COLO668 (cell line): ENCODE results near the gene ETV4.

Source experiments
- DNase-seq: peaks from one replicate; lab custom pipeline; 2025; ENCODE audit not compliant: unreplicated experiment; lab: John Stamatoyannopoulos, UW

The ETV4 gene

DNA sequence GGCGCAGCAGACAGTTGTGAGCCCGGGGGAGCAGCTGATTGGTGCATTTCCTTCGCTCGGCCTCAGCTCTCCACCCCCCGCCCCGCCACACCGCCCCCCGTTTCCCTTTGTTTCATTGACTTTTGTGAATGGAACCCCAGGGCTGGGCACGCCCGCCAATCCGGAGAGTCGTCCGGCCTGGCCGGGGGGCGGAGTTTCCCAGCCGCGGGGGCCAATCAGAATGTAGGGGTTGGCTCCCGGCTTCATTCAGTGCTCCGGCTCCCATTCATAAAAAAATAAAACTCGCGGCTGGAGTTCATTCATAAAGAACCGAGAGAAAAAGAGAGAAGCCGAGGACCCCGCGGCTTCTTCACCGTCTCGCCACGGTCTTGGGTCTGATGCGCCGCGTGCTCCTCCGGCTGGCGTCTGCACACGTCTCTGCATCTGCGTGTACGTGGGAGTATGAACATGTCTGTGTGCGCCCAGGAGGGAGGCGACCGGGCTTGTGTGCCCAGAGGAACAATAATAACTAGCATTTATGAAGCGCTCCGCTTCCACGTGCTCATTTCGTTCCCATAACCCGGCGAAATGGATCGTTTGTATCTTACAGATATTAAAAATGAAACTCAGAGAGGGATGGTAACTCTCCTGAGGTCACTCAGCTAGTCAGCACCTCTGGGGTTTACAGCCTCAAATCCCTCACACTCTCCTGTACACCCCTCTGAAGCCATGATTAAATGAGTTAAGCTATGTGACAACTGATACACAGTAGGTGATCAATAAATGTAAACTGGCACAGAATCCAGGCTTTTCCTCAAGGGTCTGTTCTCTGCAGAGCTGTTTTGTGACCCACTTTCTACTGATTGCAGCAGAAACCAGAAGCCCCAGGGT is at the start of gene ETV4:
Gene ETV4, minus strand, starts transcription at position 22 of the 870 bp plus-strand sequence. CDS start 723 bp downstream, outside the sequence.
- DNase-seq = peak; percentile 84

DNA sequence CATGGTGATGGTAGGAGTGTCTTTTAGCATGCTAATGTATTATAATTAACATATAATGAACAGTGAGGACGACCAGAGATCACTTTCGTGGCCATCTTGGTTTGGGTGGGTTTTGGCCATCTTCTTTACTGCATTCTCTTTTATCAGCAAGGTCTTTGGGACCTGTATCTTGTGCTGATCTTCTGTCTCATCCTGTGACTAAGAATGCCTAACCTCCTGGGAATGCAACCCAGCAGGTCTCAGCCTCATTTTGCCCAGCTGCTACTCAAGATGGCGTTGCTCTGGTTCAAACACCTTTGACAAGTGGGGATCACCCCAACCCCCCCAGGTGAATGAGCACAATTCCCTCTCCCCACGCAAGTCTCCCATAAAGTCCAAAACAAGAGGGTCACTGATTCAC is 49.3 kb upstream of the ETV4 start:
- DNase-seq = no peak

- DNase-seq = no peak
Observed at GRCh38 chr17:43591779-43592562, 45.8 kb upstream of the ETV4 start.

GRCh38 chr17:43591001-43591400 is 44.9 kb upstream of the ETV4 start:
- DNase-seq = no peak

DNA sequence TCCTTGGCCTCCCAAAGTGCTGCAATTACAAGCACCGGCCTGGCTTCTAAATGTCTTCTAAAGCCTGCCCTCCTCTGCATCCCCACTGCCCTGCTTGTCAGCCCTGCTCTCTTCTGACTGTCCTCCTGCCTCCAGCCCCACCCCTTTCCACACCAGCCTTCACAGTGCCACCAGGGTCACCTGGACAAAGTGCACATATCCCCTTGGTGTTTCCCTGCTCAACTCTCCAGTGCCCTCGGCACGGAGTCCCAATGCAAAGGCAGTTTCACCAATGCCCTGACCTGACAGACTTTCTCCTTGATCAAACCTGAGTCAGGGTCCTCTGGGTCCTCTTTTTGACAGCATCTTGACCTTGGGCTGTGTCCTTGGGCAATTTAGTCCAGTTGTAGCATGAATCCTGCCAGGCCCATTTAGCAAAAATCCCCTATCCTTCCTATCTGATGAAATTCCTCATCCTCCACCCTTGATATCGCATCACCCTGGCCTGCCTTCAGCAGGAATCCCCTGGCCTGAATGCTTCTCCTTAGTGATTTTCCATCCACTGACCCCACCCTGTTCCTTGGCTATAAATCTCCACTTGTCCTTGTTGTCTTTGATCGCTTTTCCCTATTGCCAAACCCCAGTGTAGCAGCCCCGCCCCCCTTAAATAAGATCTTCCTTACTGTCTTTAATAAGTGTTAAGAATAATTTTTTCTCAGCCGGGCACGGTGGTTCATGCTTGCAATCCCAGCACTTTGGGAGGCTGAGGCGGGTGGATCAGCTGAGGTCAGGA is 42.7 kb upstream of the ETV4 start:
- no peak for DNase-seq

GRCh38 chr17:43588121-43588520 is 42.0 kb upstream of the ETV4 start:
- no peak for DNase-seq

GRCh38 chr17:43587647-43588046 is 41.5 kb upstream of the ETV4 start:
- DNase-seq = no peak

DNA sequence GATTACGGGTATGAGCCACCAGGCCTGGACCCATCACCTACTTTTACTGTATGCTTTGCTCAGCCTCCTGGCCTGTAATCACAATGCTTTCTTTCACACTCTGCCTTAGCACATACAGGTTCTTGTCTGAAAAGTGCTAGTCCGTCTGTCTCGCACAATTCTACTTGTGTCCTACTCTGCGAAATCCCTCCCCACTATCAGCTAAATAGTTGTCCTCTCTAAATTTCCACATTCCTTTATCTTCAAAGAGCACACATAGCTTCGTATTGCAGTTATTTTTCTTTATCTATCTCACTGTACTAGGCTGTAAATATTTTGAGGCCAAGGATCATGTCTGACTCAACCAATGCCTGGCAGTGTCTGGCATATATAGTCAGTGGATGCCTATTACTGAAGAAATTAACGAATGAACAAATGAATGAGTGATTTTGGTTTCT is 38.5 kb upstream of the ETV4 start:
- DNase-seq = no peak

DNA sequence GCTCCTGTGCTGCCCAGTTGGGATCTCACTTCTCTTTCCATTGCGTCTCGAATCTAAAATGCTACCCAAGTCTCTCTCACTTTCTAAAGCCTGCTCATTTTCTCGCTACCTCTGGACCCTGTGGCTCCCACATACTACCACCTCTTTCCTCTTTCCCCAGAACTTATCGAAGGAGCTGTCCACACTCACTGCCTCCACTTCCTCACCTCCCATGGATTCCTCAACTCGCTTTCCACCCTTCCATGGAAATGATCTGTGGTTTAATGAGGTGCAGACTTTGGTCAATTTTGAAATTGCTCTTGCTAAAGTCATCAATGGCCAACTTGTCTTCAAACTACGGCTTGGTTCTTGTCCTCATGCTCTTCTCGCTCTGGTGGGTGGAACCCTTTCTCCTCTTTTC is 37.2 kb upstream of the ETV4 start:
- no peak for DNase-seq

- no peak for DNase-seq
Observed at GRCh38 chr17:43581613-43582012, 35.5 kb upstream of the ETV4 start.

- no peak for DNase-seq
Observed at GRCh38 chr17:43581130-43581529, 35.0 kb upstream of the ETV4 start.

DNA sequence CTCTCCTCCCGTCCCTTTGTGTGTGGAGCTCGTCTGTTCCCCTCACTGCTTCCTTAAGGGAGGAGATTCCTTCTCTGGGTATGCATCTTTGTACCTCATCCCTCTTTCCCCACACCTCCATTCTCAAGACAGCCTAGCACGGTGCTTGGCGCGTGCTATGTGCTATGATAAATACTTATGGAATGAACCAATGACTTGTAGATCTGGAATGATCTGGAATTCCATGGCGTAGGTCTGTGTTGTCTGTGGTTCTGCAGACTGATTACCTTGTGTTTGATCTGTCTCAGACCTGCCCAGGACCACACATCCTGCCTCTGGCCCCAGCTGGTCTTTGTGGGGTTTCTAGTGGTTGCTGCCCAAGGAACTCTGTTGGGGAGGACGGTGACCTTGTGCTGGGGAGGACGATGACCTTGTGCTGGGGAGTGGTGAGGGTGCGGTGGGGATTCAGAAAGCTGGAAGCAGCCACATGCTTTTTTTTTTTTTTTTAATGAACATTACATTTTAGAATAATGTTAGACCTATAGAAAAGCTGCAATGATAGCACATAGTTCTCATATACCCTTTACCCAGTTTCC is 33.5 kb upstream of the ETV4 start:
- peak; percentile 24 for DNase-seq

DNA sequence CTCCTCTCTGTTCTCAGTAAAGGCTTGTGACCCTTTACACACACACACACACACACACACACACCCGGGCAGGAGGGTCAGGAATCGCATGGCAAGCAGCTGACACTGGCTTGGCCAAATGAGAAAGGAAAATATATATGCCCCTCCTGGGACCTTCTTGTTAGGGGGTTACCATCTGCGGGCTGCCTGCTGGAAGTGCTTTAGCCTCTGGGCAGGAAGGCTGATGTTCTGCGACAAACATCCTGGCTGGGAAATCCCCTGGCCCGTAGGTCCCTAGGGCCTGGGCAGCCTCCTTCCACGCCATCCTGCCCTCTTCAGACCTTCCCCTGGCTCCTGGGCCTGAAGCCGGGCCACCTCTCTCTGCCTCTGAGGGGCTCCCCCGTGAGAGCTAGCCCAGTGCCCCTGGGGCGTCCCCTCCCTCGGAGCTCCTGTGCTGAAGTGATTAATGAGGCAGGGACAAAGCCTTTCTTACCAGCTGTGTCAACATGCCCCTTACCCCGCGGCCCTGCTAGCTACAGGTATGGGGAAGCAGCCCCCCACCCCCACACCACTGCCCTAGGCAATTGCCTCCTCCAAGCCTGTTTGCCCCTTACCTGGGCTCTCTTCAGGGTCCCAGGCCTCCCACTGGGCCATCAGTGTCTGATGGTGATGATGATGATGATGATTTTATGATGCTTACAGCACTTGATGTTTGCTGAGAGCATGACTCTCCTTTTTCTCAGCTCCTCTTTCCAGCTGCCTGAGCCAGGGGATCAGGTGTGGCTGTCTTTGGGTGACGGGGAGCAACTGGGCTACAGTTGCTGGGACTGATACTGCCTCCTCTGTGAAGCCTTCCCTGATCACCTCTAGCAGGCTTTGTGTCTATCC is 32.8 kb upstream of the ETV4 start:
- peak; percentile 85 for DNase-seq

- DNase-seq = no peak
Observed at GRCh38 chr17:43578404-43578698, 32.2 kb upstream of the ETV4 start.

DNA sequence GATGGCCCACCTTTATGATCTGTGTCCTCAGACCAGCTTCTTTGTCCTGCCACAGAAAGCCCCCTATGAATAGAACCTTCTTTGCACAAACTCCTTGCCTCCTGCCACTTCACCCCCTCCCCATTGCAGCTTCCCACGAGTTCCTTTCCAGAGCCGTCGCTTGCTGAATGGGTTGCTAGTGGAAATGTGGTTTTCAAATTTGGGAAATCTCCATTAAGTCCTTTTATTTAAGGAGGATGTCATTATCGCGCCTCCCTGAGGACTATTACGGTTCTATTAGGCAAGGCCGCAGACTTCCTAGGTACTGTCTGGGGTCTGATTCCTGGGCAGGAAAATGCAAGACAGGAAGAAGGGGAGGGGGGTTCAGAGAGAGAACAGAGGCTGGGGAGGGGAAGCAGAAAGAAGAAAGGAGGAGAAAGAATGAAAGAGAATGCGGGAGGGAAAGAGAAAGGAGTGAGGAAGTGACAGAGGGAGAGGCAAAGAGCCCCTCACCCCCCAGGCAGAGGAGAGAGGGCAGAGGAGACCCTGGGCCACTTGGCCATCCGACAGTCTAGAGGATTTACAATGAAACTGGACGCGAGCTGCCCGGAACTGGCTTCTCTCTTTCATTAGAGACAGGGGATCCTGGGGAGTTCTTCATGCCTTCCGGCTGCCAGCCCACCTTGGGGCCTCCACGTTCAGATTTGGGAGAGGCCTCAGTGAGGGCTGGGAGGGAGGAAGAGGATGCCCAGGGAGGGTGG is 31.7 kb upstream of the ETV4 start:
- no peak for DNase-seq

- peak; percentile 67 for DNase-seq
Observed at GRCh38 chr17:43576563-43577229, 30.6 kb upstream of the ETV4 start.

- DNase-seq = no peak
Observed at GRCh38 chr17:43574896-43575525, 28.9 kb upstream of the ETV4 start.

DNA sequence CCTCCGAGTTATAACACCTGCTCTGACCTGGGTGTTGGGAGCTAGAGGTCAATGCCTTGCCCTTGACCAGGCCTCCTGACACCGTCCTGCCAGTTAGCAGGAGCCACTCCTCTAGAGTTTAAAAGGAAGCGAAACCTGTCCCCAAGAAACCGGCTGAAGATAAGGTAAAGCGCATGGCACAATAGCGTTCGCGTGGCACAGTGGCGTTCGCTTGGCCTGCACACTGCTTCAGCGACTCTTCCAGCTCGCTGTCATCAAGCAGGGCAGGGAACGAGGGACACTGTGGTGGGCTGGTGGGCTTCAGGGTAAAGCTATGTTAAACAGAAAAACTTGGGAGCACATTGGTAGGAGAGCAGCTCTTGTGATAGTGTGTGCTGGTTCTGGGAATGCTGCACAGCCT is 28.2 kb upstream of the ETV4 start:
- no peak for DNase-seq
